HG03432 (cell line): Measurements from ENCODE around the gene IL32.

Source experiments
- ATAC-seq: cut with Tn5 transposase; IDR thresholded peaks from one replicate; pipeline ENCODE4 v1.9.1; 2021; ENCODE audit warnings: mild to moderate bottlenecking, moderate library complexity; ENCODE audit not compliant: unreplicated experiment

Gene IL32

DNA sequence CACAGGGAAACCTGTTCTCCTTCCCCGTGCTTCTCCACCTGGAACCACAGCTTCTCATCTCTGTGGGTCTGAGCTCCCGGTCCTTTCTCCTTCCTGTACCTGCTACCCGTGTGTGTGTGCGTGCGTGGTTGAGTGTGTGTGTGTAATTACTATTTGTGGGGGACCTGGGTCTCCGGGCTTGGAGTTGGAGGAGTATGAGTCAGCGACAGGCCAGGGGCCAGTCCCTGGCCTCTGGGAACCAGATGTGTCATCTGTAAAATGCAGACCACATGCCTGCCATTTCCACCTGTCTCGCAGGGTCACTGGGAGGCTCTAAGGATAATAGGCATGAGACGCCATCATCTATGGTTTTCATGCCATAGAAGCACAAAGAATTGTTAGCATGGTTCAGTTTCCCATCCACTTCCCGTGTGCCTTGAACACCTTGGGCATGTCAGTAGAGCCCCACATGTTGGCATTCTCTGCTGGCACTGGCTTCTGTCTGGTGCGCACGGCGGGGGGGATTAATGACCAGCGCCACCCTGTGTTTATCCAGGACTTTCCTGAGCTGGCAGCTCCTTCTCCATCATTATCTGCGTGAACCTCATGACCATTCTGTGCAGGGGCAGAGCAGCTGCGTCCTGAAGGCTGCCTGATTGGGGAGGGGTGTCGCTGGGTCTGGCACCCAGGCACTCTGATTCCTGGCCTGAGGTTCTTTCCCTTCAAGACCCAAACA is 48.5 kb downstream of the IL32 start:
- ATAC-seq = no peak

DNA sequence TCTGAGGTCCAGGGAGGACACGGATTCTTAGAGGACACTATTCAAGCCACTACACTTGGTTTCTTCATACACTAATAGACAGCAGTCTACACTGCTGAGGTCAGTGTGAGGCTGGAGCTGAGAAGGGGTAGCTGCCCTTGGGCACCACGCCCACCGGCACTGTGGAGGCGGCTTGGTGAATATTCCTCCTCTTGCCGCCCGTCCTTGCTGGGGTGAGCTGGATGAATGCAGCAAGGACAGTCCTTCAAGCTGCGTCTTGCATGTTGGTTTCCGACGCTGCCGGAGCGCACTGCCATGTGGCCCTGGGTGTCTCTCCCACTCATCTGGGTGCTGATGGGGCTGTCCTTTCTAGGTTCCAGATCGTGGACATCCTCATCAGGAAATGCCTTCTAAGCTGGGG is 49.6 kb downstream of the IL32 start:
- no peak for ATAC-seq

DNA sequence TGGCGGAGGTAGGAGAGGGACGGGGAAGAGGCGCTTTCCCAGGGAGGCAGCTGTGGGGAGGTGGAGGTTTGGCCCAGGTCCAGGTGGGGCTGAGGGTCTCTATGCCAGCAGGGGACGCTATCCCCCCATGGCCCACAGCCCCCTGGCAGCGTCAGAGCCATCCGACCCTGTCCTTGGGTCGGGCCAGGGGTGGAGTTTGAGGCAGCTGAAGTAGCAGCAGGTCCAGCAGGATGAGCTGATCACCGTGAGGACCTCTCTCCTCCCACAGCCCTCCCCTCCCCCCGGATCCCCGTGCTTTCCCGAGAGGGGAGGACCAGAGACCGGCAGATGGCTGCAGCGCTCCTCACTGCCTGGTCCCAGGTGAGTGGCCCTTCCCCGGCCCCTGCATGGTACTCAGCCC is 50.1 kb downstream of the IL32 start:
- ATAC-seq = no peak

DNA sequence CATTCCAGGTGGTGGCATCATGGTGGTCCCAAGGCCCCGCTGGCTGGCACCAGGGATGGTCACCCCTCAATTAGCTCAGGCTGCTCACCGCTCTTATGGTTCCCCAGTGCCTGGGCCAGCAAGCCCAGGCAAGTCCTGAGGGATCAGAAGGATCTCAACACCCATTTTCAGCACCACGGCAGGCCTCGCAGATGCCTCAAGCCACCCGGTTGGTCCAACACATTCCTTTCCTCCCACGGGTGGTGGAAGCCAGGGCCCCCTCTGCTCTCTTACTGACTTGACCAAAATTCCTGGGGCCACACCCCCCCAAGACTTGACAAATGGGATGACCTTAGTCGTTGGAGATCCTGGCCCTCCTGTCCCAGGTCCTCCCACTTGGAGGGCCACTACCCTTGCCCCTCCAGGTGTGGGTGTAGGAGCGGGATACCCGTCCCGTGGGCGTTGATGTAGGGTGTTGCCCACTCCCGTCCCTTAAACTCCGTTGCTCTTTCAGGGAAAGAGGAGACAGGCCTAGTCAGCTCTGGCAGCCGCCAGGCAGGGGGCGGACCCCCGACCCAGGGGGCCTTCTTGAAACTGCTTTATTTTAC is 52.9 kb downstream of the IL32 start:
- no peak for ATAC-seq

DNA sequence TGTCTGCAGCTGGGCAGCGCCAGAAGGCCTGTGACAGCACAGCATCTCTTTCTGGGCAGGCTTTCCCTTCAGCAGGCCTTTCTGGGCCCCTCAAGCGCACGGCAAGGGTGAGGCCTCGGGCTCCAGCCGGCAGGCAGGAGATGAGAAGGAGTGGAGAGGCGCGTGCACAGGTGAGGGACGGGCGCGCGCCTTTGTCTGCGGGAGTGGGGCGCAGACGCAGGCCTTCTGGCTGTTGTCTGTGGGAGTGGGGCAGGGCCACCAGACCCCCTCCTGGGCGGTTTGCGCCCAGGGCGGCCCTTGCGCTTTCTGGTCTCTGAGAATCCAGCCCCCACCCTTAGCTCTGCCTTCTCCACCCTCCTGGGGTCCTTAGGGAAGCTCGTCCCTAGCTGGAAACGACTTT is 53.4 kb downstream of the IL32 start:
- no peak for ATAC-seq
